ENCODE results near the gene GNAQ. TPM values are rescaled to one million over a fixed set of nuclear protein-coding genes. Genes with fewer than 3 reads are reported as not detected.

GNAQ gene
- total RNA-seq, 2 donors from 2014 or later = 46.0 to 58.8 TPM

DNA sequence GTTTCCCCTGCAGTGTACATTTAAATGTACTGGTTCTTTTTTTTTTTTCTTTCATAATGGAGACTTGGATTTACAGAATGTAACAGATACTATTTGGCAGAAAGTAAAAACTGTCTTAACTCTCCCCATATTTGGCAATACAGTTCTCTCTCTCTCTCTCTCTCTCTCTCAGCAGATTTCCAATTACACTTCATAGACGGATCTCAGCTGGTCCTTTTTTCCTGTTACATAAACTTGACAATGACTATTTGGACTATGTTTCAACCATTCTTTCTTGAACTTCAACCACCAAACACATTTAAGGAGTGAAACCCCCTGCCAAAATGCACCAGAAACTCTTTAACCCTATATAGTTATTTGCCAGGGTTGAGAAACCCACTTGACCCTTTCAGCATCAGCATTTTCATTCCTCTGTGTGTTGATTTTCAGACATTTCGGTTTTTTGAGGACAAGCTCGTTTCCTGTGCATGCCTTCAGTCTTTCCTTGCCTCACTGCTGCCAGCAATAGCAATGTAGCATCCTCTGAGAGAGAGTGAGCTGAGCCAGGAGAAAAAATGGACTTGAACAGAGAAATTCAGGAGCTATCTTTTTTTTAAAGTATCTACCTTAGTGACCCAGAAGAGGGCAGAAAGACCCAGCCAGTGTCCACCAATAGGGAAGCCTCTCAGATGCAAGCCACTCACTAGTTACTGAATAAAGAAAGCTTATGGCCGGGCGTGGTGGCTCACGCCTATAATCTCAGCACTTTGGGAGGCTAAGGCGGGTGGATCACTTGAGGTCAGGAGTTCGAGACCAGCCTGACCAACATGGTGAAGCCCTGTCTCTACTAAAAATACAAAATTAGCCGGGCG is 357.4 kb downstream of the GNAQ start:
- no peak for ATAC-seq (ENCODE audit: insufficient number of reproducible peaks, low FRiP score, low read depth)
- Histone ChIP-seq H3K27me3 (replicated peaks; ENCODE audit: insufficient read depth) (no peaks in the 10 kb centered on the region), H3K4me3 (no peak overlapping the region), H3K4me1 (ENCODE audit: control insufficient read depth in 1 of 2, low read depth in 2 of 2) (peaks cover 3 to 12% of the 10 kb centered on the region in 2 donors), H3K36me3 (no peaks in the 10 kb centered on the region), H3K27ac (no peak overlapping the region), H3K9me3 (no peaks in the 10 kb centered on the region)
- no peak for DNase-seq (ENCODE audit: low spot score)
- TF ChIP-seq, protein P1, sequence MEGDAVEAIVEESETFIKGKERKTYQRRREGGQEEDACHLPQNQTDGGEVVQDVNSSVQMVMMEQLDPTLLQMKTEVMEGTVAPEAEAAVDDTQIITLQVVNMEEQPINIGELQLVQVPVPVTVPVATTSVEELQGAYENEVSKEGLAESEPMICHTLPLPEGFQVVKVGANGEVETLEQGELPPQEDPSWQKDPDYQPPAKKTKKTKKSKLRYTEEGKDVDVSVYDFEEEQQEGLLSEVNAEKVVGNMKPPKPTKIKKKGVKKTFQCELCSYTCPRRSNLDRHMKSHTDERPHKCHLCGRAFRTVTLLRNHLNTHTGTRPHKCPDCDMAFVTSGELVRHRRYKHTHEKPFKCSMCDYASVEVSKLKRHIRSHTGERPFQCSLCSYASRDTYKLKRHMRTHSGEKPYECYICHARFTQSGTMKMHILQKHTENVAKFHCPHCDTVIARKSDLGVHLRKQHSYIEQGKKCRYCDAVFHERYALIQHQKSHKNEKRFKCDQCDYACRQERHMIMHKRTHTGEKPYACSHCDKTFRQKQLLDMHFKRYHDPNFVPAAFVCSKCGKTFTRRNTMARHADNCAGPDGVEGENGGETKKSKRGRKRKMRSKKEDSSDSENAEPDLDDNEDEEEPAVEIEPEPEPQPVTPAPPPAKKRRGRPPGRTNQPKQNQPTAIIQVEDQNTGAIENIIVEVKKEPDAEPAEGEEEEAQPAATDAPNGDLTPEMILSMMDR (IDR thresholded peaks at IDR 0.05) = no peak

DNA sequence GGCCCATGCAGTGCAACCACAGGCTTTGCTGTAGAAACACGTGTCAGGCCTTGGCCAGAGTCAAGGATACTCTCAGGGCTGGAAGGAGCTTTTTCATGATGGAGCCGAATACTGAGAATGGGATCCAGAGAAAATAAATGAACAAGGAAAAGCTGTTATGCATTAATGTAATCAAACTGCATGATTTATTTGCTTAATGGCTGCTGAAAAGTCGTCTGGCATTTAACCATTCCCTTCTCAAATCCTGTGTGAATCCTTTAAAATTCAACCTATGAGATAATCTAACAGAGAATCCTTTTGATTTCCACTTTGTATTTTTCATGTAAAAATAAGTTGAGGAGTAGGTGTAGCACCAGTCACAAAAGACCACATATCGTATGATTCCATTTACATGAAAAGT is 359.4 kb downstream of the GNAQ start:
- no peak overlapping the region for H3K27ac ChIP-seq
- H3K4me1 ChIP-seq (ENCODE audit: control insufficient read depth in 1 of 2, low read depth in 2 of 2) = peaks cover 3 to 12% of the 10 kb centered on the region in 2 donors
- no peaks in the 10 kb centered on the region for H3K36me3 ChIP-seq
- no peaks in the 10 kb centered on the region for H3K9me3 ChIP-seq
- H3K4me3 ChIP-seq = no peak overlapping the region
- DNase-seq (ENCODE audit: low spot score) = no peak
- no peaks in the 10 kb centered on the region for H3K27me3 ChIP-seq (replicated peaks; ENCODE audit: insufficient read depth)
- ATAC-seq (ENCODE audit: insufficient number of reproducible peaks, low FRiP score, low read depth) = no peak
- TF ChIP-seq, protein P1 (IDR thresholded peaks at IDR 0.05) = no peak

DNA sequence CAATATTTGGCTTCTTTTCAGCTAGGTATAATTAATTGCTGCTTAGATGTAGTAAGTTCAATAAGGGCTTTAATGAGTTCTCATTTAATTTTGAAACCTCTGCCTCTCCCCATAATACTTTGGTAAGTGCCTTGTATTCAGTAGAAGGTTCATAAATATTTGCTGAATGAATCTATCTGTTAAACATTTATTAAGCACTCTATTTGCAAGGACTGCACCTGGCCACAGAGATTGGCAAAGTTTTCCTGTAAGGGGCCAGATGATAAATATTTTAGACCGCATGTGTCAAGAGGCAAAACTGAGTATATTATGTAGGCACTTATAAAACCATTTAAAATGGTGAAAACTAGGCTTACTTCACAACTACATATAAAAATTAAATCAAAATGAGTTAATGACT is 364.5 kb downstream of the GNAQ start:
- H3K36me3 ChIP-seq = no peaks in the 10 kb centered on the region
- DNase-seq (ENCODE audit: low spot score) = no peak
- H3K27me3 ChIP-seq (replicated peaks; ENCODE audit: insufficient read depth) = no peaks in the 10 kb centered on the region
- no peak overlapping the region for H3K4me3 ChIP-seq
- no peak for ATAC-seq (ENCODE audit: insufficient number of reproducible peaks, low FRiP score, low read depth)
- no peaks in the 10 kb centered on the region for H3K9me3 ChIP-seq
- TF ChIP-seq, protein P1 (IDR thresholded peaks at IDR 0.05) = no peak
- peaks cover 3 to 19% of the 10 kb centered on the region in 2 donors for H3K4me1 ChIP-seq (ENCODE audit: control insufficient read depth in 1 of 2, low read depth in 2 of 2)
- no peak overlapping the region for H3K27ac ChIP-seq

Other genes starting within 250 kb of the GNAQ start
- 10 to 100 TPM in 1 of 2 donors, 1 to 10 TPM in 1; 5.6 to 10.4 TPM for gene CEP78, start 204.3 kb upstream of the GNAQ start, total RNA-seq